HepG2 (cell line): ENCODE data around the gene PPP1CB. TPM values are rescaled to one million over a fixed set of nuclear protein-coding genes. Genes with fewer than 3 reads are reported as not detected.

Experiments
- ATAC-seq: fragments of 200-7000 bp; cut with Tn5 transposase; 3 replicates; pipeline ENCODE4 v1.9.1; 2020; ENCODE audit warnings: mild to moderate bottlenecking, moderate library complexity
- BruUV-seq: library from RNA; stranded (reverse); fragments of 400-500 nt; replicated peaks from 2 replicates; lab custom pipeline; 2021; lab: Mats Ljungman, UMichigan
- CTCF ChIA-PET: fragments of 300-600 bp; formaldehyde crosslinking; extraction: SDS; loops from one replicate; lab custom pipeline; 2021; ENCODE audit warnings: low total read pairs, inconsistent platforms, low intra/inter-chr PET ratio; lab: Yijun Ruan, JAX
- POLR2A ChIA-PET: fragments of 350-600 bp; sonication (Branson Sonifier 250); formaldehyde crosslinking; loops from one replicate; lab custom pipeline; 2020; ENCODE audit warnings: antibody characterized with exemption, inconsistent platforms; lab: Yijun Ruan, JAX
- DNase-seq: peaks from one replicate; pipeline ENCODE4 v3.0.0-alpha.2; 2015; ENCODE audit warnings: low spot score
- FAIRE-seq: peaks from 3 replicates; lab custom pipeline; 2011; peaks lifted over from hg19 to GRCh38; lab: Jason Lieb, UNC
- H2AFZ ChIP-seq: one replicate; pipeline ENCODE4 v1.6.1; 2011; ENCODE audit warnings: low read length, inconsistent platforms
- H3K27ac ChIP-seq: fragments of 300-600 bp; 3 replicates; pipeline ENCODE4 v1.8.0; 2011; ENCODE audit warnings: mixed run types, mild to moderate bottlenecking, mixed read lengths, low read length, inconsistent platforms; ENCODE audit not compliant: insufficient read depth; ENCODE audit errors: extremely low read length
- H3K27me3 ChIP-seq, 2 experiments: fragments of 200-600 bp in 1 of 2; 2 replicates in 1 of 2; 3 replicates in 1 of 2; pipeline versions ENCODE4 v1.6.0 to v1.8.0; 2011; ENCODE audit warnings: low read length in 2 of 2, mild to moderate bottlenecking in 2 of 2, moderate library complexity in 2 of 2, inconsistent platforms in 1 of 2; ENCODE audit not compliant: insufficient read depth in 2 of 2, control insufficient read depth in 1 of 2
- H3K36me3 ChIP-seq, 2 experiments: fragments of 200-600 bp in 1 of 2; replicated peaks in 1 of 2; 2 replicates in 1 of 2; 3 replicates in 1 of 2; pipeline versions ENCODE4 v1.5.1 to v1.8.0; 2011; ENCODE audit warnings: low read length in 2 of 2, inconsistent platforms in 1 of 2; ENCODE audit not compliant: insufficient read depth in 2 of 2, control insufficient read depth in 1 of 2
- H3K4me1 ChIP-seq: 2 replicates; pipeline ENCODE4 v1.5.1; 2012; ENCODE audit warnings: low read length, inconsistent platforms; ENCODE audit not compliant: insufficient read depth
- H3K4me2 ChIP-seq: 2 replicates; pipeline ENCODE4 v1.6.0; 2011; ENCODE audit warnings: low read depth, low read length, inconsistent platforms
- H3K4me3 ChIP-seq, 3 experiments: fragments of 200-600 bp in 1 of 3; sonication (generic), shearing (Covaris generic) in 1 of 3; replicated peaks in 1 of 3; 2 replicates each; pipeline ENCODE4 v1.5.1; 2011 to 2016; ENCODE audit warnings: low read length in 3 of 3, inconsistent platforms in 2 of 3, low read depth in 2 of 3, mild to moderate bottlenecking in 2 of 3, control low read depth in 1 of 3, mixed read lengths in 1 of 3; ENCODE audit not compliant: insufficient read depth in 1 of 3
- H3K79me2 ChIP-seq: one replicate; pipeline ENCODE4 v1.6.1; 2011; ENCODE audit warnings: low read length, inconsistent platforms; ENCODE audit not compliant: insufficient read depth
- H3K9ac ChIP-seq: 2 replicates; pipeline ENCODE4 v1.6.0; 2011; ENCODE audit warnings: mild to moderate bottlenecking, low read depth, low read length, inconsistent platforms; ENCODE audit not compliant: insufficient read depth
- H3K9me3 ChIP-seq: 2 replicates; pipeline ENCODE4 v1.5.1; 2012; ENCODE audit warnings: mild to moderate bottlenecking, low read length
- H4K20me1 ChIP-seq: 2 replicates; pipeline ENCODE4 v1.6.0; 2011; ENCODE audit warnings: inconsistent platforms, mild to moderate bottlenecking, low read length, moderate library complexity; ENCODE audit not compliant: insufficient read depth
- AKAP8 ChIP-seq: sonication (generic); formaldehyde crosslinking; IDR thresholded peaks from 2 replicates; pipeline ENCODE4 v1.5.1; 2020; ENCODE audit warnings: mild to moderate bottlenecking, missing genetic modification reagents
- ELF4 ChIP-seq: sonication (generic); formaldehyde crosslinking; IDR thresholded peaks from 2 replicates; pipeline ENCODE4 v1.5.0; 2020; ENCODE audit warnings: missing genetic modification reagents, mild to moderate bottlenecking, moderate library complexity, borderline replicate concordance
- NR2F2 ChIP-seq: IDR thresholded peaks from 2 replicates; pipeline ENCODE4 v1.6.1; 2012; ENCODE audit warnings: low read depth, inconsistent platforms, borderline replicate concordance
- TBL1XR1 ChIP-seq: fragments of 150-350 bp; IDR thresholded peaks from 2 replicates; pipeline ENCODE4 v1.6.1; 2014; ENCODE audit warnings: borderline replicate concordance, low read length; ENCODE audit not compliant: partially characterized antibody
- TIGD3 ChIP-seq: sonication (generic); formaldehyde crosslinking; IDR thresholded peaks from 2 replicates; pipeline ENCODE4 v1.5.1; 2020; ENCODE audit warnings: mild to moderate bottlenecking, missing genetic modification reagents, borderline replicate concordance
- ZFP82 ChIP-seq: sonication (generic); formaldehyde crosslinking; IDR thresholded peaks from 2 replicates; pipeline ENCODE4 v1.5.1; 2020; ENCODE audit warnings: mild to moderate bottlenecking, missing genetic modification reagents, borderline replicate concordance
- ZNF253 ChIP-seq: sonication (generic); formaldehyde crosslinking; IDR thresholded peaks from 2 replicates; pipeline ENCODE4 v1.8.0; 2022; ENCODE audit warnings: mild to moderate bottlenecking, missing genetic modification reagents, borderline replicate concordance
- ZNF326 ChIP-seq: sonication (generic); formaldehyde crosslinking; IDR thresholded peaks from 2 replicates; pipeline ENCODE4 v1.4.0; 2020; ENCODE audit warnings: missing genetic modification reagents, borderline replicate concordance
- ZNF367 ChIP-seq: sonication (generic); formaldehyde crosslinking; IDR thresholded peaks from 2 replicates; pipeline ENCODE4 v1.4.0; 2020; ENCODE audit warnings: missing genetic modification reagents, borderline replicate concordance
- ZNF556 ChIP-seq: sonication (generic); formaldehyde crosslinking; IDR thresholded peaks from 2 replicates; pipeline ENCODE4 v1.4.0; 2020; ENCODE audit warnings: mild to moderate bottlenecking, missing genetic modification reagents, borderline replicate concordance
- ZNF782 ChIP-seq: sonication (generic); formaldehyde crosslinking; IDR thresholded peaks from 2 replicates; pipeline ENCODE4 v1.4.0; 2020; ENCODE audit warnings: missing genetic modification reagents, mild to moderate bottlenecking, borderline replicate concordance
- ZSCAN31 ChIP-seq: sonication (generic); formaldehyde crosslinking; IDR thresholded peaks from 2 replicates; pipeline ENCODE4 v1.5.0; 2020; ENCODE audit warnings: low read depth, mild to moderate bottlenecking, missing genetic modification reagents
- WGBS: methylation state at CpG from one replicate; pipeline ENCODE4 v1.1.6; 2017; ENCODE audit warnings: low lambda C conversion rate; 5-methylcytosine and 5-hydroxymethylcytosine counted together
- in situ Hi-C: cut with HindIII; loops from 2 replicates; pipeline ENCODE4 v1.10.0; 2017; ENCODE audit warnings: low pct_unique_long_range_greater_than_20kb; ENCODE audit not compliant: extremely low pct_ligation_motif_present
- intact Hi-C: fragments of 100-400 bp; cut with micrococcal nuclease; formaldehyde crosslinking; loops from one replicate; pipeline ENCODE4 v1.10.0; 2022; ENCODE audit not compliant: unreplicated experiment
- polyA plus RNA-seq, 8 experiments: library from polyadenylated mRNA; depleted of rRNA in 3 of 8; stranded (reverse) in 7 of 8; unstranded in 1 of 8; fragments of >200 nt; fragmentation: Illumina TruSeq in 4 of 8; extraction: Trizol in 4 of 8; gene quantifications; 2 replicates each; pipeline versions ENCODE4 v1.2.1 to v1.2.3, GENCODE V29; 2011 to 2016; ENCODE audit warnings: low read depth in 4 of 8, missing spikeins in 1 of 8, mixed read lengths in 1 of 8; ENCODE audit not compliant: insufficient read depth in 1 of 8
- total RNA-seq, 5 experiments: library from RNA; depleted of rRNA; stranded (reverse); fragments of >200 nt; fragmentation: Illumina TruSeq; extraction: Trizol; gene quantifications; 2 replicates each; pipeline ENCODE4 v1.2.3, GENCODE V29; 2016; ENCODE audit warnings: low read depth in 1 of 5
- TF ChIP-seq, protein P1 (sequence below): sonication (generic); formaldehyde crosslinking; IDR thresholded peaks from 2 replicates; pipeline ENCODE4 v1.8.1; 2023; ENCODE audit warnings: mild to moderate bottlenecking, moderate library complexity, missing genetic modification reagents
- TF ChIP-seq, protein P2 (sequence below): sonication (generic); formaldehyde crosslinking; IDR thresholded peaks from 2 replicates; pipeline ENCODE4 v1.4.0; 2020; ENCODE audit warnings: missing genetic modification reagents

PPP1CB gene
- total and polyA plus RNA-seq, 2 of the 13 experiments (the other 11 are each of a cell fraction or from before 2014, with no cell fraction given) = 46.9 to 109 TPM

- DNase-seq = no peak
- H3K36me3 ChIP-seq = peaks cover 0 to 6% of the 10 kb centered on the region in 2 experiments; a peak in 1 of 5 replicates
- in situ Hi-C loops = no loop called here
- peaks cover 83% of the 10 kb centered on the region for H4K20me1 ChIP-seq
- no peak overlapping the region for H3K27ac ChIP-seq
- ChIA-PET CTCF (no interaction called here), POLR2A (no interaction called here)
- no peak overlapping the region for H3K4me2 ChIP-seq
- intact Hi-C loops = no loop called here
- no peaks in the 10 kb centered on the region for H3K9me3 ChIP-seq
- peaks cover 94% of the 10 kb centered on the region for H3K79me2 ChIP-seq
- no peak for ATAC-seq
- H3K9ac ChIP-seq = no peak overlapping the region
- no TSS peak for BruUV-seq
- no peaks in the 10 kb centered on the region for H3K27me3 ChIP-seq
- WGBS = 98% methylated on average over 2 of the region's 2 CpGs
- peaks cover 14% of the 10 kb centered on the region for H3K4me1 ChIP-seq
- H2AFZ ChIP-seq = no peak overlapping the region
- H3K4me3 ChIP-seq = no peak overlapping the region
- FAIRE-seq = peak; percentile 12
- TF ChIP-seq, protein P1, sequence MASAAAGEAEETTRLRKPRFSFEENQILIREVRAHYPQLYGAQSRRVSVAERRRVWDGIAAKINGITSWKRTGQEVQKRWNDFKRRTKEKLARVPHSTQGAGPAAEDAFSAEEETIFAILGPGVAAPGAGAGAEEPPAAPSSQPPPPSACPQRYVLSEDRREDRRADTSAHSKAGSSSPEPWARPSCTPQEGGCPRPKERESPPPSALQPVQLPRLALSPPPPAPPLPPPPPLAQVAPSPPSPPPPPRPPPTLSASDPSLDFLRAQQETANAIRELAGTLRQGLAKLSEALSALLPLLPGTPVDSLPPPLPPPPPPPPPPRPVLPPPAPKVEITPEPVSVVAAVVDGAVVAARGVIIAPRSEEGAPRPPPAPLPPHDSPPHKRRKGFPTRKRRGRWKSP = no peak
- TF ChIP-seq ZNF253 (CRISPR knock-in tag) (no peak), NR2F2 (no peak), ELF4 (CRISPR knock-in tag) (no peak), ZFP82 (CRISPR knock-in tag) (no peak), AKAP8 (CRISPR knock-in tag) (no peak), TIGD3 (no peak), ZNF782 (CRISPR knock-in tag) (no peak), ZSCAN31 (CRISPR knock-in tag) (no peak), ZNF367 (CRISPR knock-in tag) (no peak), TBL1XR1 (no peak), ZNF556 (CRISPR knock-in tag) (no peak), ZNF326 (CRISPR knock-in tag) (no peak)
- TF ChIP-seq, protein P2, sequence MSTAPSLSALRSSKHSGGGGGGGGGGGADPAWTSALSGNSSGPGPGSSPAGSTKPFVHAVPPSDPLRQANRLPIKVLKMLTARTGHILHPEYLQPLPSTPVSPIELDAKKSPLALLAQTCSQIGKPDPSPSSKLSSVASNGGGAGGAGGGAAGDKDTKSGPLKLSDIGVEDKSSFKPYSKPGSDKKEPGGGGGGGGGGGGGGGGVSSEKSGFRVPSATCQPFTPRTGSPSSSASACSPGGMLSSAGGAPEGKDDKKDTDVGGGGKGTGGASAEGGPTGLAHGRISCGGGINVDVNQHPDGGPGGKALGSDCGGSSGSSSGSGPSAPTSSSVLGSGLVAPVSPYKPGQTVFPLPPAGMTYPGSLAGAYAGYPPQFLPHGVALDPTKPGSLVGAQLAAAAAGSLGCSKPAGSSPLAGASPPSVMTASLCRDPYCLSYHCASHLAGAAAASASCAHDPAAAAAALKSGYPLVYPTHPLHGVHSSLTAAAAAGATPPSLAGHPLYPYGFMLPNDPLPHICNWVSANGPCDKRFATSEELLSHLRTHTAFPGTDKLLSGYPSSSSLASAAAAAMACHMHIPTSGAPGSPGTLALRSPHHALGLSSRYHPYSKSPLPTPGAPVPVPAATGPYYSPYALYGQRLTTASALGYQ (CRISPR knock-in tag) = no peak
Observed at GRCh38 chr2:28772351-28772750, 20.7 kb downstream of the PPP1CB start.
